RPMI8226 (cell line): ENCODE results near the gene YTHDC1.
A peak's percentile ranks its signal among the peaks of the same experiment; 100 is the strongest.
"Not testable (repeated sequence)": the region's sequence is repeated elsewhere in the genome, so short reads cannot be mapped to it uniquely, and the experiment has no call there.

Source experiments
- DNase-seq: peaks from one replicate; pipeline ENCODE4 v3.0.0-alpha.2; 2015

YTHDC1 gene

DNA sequence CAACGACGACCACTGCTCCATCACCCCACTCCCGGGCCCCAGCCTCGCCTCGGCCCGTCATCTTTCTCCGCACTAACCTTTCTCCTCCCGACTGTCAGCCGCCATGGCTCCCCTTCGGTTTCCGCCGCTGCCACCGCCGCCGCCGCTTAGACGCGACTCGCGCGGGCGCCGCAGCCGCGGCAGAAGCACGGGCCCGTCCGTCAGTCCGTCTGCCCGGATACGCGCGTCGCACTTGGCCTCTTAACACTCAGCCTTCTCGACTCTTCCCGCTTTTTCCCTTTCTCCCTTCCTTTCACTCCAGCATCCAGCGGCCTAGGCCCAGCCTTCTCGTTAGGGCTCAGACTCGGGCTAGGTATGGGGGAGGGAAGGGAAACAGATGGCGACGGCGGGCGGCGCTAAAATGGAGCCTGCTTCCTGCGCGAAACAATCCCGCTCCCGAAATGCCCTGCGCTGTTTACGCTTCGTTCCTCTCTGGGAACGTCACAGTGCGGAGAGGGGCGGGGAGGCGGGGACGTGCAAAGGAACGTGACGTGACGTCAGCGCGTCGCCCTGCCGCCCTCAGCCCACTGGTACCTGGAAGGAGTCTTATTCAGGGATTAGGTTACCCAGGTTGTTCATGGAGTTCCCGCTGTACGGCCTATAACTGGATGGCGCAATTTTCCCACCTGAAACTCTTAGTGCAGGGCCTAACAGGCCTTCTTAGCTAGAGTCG is at the start of gene YTHDC1:
Gene YTHDC1, minus strand, starts transcription at position 442 of the 712 bp plus-strand sequence. Its CDS starts 337 bp downstream, at position 105.
- DNase-seq: peak; percentile 93

- no peak for DNase-seq
Measured at GRCh38 chr4:68399306-68399705, 49.4 kb upstream of the YTHDC1 start.

DNA sequence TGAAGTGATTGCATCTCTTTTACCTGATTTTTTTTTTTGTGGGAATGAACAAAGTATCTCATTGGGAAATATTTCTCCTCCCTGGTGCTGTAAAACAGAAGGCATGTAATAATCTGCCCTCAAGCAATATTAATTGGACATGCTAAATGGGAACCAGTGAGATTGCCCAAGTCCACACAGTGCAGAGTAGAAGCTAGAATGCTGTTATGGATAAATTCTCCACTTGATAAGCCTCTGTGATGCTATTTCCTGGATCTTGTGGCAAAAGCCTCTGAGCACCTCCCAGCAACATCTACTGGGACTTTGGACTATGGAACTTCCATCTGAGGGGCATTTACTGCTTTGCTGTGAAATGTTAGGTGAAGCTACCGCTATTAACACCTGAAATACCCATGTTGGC is 46.9 kb upstream of the YTHDC1 start:
- DNase-seq: no peak

DNA sequence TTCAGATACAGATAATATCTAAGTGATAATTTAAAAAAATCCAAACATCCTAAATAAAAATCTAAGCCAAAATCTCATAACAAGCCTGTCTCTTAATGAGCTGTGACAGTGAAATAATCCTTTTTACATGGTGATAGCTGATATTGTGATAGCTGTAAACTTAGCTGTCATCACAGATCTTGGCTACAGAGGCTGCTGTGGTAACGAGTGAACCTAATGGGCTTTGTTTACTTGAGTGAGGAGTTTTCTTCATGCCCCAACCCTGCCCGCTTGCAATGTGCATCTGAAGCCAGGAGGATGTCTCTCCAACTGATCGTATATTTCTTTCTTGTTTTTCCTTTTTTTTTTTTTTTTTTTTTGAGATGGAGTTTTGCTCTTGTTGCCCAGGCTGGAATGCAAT is 41.5 kb upstream of the YTHDC1 start:
- DNase-seq: no peak

DNA sequence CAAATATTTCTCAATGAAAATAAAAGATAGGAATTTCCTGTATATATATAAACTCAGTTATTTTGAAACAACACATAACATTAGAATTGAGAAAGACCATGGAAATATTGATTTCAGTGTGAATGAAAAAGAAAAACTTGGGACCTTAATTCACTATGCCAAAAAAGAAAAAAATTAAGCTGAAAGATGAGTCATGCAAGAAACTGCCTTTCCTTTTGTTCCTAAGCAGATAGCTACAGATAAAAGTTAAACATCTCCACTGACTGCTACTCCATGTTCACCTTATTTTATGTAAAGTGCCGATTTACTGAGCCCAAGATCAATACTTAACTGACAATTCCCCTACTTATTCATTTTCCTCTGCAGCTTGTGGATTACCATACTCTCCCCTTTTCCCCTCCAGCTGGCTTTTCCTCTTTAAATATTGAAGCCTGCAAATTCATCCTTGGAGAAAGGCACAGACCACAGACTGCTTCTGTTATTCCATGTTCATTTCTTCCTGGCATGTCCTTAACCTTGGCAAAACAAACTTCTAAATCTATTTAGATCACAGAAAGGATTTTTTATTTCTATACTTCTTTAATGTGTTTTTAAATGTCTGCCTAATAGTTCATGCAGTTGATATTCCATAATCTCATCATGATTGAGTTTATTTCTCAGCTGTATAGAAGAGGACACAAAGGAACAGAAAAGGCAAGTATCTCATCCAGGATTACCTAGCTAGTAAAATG is 40.5 kb upstream of the YTHDC1 start:
- no peak for DNase-seq

- not testable (repeated sequence) for DNase-seq
Measured at GRCh38 chr4:68389386-68389913, 39.6 kb upstream of the YTHDC1 start.

- no peak for DNase-seq
Measured at GRCh38 chr4:68388347-68388865, 38.5 kb upstream of the YTHDC1 start.

- no peak for DNase-seq
Measured at GRCh38 chr4:68385267-68385666, 35.4 kb upstream of the YTHDC1 start.

GRCh38 chr4:68383115-68383514 is 33.2 kb upstream of the YTHDC1 start:
- no peak for DNase-seq

GRCh38 chr4:68378226-68378625 is 28.3 kb upstream of the YTHDC1 start:
- DNase-seq: no peak

- peak; percentile 61 for DNase-seq
Measured at GRCh38 chr4:68375667-68376559, 26.0 kb upstream of the YTHDC1 start.

GRCh38 chr4:68373513-68373912 is 23.6 kb upstream of the YTHDC1 start:
- no peak for DNase-seq

DNA sequence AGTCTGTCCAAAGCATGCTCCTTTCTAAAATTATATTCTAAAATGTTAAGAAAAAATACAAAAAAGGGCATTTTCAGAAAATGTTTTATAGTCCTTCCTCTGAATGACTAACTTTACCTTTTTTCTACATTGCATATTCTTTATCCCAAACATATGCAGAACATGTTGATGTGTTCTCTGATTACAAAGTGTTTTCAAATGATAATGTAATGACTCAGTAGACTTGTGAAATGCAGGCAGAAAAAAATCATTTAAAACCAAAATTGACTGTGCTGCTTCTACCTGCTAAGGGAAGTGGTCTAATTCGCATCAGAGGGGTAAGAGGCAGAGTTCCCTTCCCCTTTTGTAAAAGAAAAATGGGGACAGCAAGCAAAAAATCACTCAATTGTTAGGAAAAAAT is 22.7 kb upstream of the YTHDC1 start:
- DNase-seq: no peak

- DNase-seq: no peak
Measured at GRCh38 chr4:68369142-68369805, 19.4 kb upstream of the YTHDC1 start.

DNA sequence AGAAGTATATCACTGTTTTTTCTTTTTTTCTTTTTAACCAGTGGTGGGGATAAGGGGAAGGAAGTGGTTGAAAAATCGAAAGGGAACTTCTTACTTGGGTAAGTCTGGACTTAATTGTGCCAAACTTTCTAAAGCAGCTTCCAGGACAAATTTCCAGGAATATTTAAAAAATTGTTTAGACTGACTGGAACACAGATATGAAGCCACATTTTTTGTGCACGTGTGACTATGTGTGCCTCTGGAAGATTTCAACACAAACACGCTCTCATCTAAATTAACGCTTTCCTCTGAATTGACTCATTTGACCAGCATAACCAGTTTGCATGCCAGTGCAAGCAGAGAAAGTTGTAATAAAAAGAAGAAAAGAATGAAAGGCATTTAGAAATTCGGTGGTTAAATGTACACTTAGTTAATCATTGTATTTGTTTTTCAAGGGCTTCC is 18.8 kb upstream of the YTHDC1 start:
- no peak for DNase-seq

DNA sequence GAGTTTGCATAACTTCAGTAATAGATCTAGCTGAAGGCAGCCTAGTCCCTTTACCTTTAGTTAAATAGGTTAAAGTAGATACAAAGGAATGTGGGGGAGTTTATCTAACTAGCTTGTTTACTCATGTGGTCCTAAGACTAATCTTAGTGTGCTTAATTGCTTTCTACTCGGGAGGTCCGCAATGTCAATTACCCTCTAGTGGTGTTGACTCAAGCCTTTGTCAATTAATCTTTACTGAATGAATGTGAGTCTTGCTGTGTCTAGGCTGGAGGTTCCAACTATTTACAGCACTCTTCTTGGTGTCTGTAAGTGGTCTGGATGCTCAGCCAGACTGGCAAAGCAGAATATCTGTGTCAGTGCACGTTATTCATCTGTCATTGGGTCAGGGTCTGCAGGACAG is 17.9 kb upstream of the YTHDC1 start:
- DNase-seq: no peak

GRCh38 chr4:68366600-68366999 is 16.7 kb upstream of the YTHDC1 start:
- no peak for DNase-seq

- DNase-seq: no peak
Measured at GRCh38 chr4:68365068-68365467, 15.2 kb upstream of the YTHDC1 start.

DNA sequence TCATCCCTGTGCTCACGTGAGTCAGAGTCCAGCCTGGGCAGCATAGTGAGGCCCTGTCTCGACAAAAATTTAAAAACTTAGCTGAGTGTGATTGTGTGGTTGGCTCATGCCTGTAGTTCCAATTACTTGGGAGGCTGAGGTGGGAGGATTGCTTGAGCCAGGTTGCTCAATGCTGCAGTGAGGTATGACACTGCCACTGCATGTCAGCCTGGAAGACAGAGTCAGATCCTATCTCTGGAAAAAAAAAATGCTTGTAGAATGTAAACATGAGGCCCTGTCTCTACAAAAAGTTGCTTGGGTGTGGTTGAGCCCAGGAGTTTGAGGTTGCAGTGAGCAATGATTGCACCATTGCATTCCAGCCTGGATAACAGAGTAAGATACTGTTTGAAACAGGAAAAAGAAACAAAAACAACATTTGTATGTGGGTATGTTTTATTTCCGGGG is 11.3 kb upstream of the YTHDC1 start:
- no peak for DNase-seq

DNA sequence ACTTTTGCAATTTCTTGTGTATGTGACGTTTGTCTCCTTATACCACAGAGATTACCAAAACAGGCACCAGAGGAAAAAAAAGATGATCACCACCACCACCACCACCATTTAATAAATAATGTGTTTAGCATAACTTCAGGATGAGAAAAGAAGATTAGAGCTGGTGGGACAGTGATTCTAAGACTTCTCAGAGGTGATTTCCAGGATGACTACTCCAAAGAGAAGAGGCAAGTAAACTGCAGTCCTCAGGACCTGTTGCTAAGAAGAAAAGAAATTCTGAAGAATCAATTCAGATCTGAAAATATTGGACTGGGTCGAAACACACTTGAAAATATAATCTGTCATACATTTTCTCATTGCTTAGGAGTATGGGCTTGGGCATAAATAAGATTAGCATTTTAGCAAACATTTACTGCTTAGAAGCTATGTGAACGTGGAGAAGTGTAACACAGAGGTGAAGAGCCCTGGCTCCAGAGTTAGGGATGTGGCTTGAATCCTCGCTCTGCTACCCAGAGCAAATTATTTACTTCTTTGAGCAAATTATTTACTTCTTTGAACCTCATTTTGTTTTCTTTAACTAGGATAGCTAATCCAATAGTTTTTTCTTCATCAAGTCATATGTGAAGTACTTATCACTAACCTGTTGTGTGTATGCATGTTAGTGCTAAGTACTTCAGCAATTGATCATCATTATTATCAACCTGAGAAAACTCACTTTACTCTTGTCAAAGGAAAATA is 10.5 kb upstream of the YTHDC1 start:
- DNase-seq: no peak

DNA sequence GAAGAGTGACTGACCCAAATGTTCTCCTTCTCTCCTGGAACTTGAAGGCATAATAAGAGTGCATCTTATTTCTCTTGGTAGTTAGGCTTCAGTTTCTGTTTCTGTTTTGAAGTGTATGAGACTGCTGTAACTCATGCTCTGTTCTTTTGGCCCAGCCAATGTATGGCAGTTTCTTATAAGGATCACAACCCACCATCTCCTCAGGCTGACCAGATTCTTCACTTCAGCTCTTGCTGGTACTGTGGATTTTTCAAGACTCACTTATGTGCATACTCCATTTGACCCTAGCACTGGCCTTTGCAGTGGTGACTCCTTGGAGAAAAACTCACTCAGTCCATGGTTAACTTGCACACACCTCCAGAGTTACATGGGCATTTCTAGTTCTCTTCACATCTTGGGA is 9.6 kb upstream of the YTHDC1 start:
- DNase-seq: no peak

- DNase-seq: no peak
Measured at GRCh38 chr4:68358988-68359387, 9.1 kb upstream of the YTHDC1 start.
